Activated T-helper 17 cell treated with anti-CD3 and anti-CD28 coated beads, Interleukin-2, amount 50 U/mL, for 72 hours (primary cell): ENCODE data around the gene CRACR2B. TPM values are rescaled to one million over a fixed set of nuclear protein-coding genes. Genes with fewer than 3 reads are reported as not detected.

Experiments
- ATAC-seq: fragments of 150-1000 bp; cut with Tn5 transposase; replicated peaks from 2 replicates; pipeline ENCODE4 v1.10.0; 2021; ENCODE audit warnings: mild to moderate bottlenecking, moderate library complexity
- H3K27ac Mint-ChIP-seq: one replicate; pipeline ENCODE4 v1.8.0; 2022; ENCODE audit warnings: mixed read lengths
- H3K27me3 Mint-ChIP-seq: one replicate; pipeline ENCODE4 v1.8.0; 2022; ENCODE audit warnings: mixed read lengths
- H3K36me3 Mint-ChIP-seq: one replicate; pipeline ENCODE4 v1.8.0; 2022; ENCODE audit warnings: low read depth, mild to moderate bottlenecking, mixed read lengths
- H3K4me1 Mint-ChIP-seq: one replicate; pipeline ENCODE4 v1.8.0; 2022; ENCODE audit warnings: mixed read lengths
- H3K4me3 Mint-ChIP-seq: one replicate; pipeline ENCODE4 v1.8.0; 2022; ENCODE audit warnings: mild to moderate bottlenecking, mixed read lengths
- H3K9me3 Mint-ChIP-seq: one replicate; pipeline ENCODE4 v1.8.0; 2022; ENCODE audit warnings: mixed read lengths
- total RNA-seq, 2 donors: library from RNA; stranded (reverse); gene quantifications; one replicate each; pipeline ENCODE4 v1.2.3, GENCODE V29; 2022

Gene CRACR2B
- total RNA-seq, 2 donors from 2014 or later = 1.4 to 1.9 TPM

DNA sequence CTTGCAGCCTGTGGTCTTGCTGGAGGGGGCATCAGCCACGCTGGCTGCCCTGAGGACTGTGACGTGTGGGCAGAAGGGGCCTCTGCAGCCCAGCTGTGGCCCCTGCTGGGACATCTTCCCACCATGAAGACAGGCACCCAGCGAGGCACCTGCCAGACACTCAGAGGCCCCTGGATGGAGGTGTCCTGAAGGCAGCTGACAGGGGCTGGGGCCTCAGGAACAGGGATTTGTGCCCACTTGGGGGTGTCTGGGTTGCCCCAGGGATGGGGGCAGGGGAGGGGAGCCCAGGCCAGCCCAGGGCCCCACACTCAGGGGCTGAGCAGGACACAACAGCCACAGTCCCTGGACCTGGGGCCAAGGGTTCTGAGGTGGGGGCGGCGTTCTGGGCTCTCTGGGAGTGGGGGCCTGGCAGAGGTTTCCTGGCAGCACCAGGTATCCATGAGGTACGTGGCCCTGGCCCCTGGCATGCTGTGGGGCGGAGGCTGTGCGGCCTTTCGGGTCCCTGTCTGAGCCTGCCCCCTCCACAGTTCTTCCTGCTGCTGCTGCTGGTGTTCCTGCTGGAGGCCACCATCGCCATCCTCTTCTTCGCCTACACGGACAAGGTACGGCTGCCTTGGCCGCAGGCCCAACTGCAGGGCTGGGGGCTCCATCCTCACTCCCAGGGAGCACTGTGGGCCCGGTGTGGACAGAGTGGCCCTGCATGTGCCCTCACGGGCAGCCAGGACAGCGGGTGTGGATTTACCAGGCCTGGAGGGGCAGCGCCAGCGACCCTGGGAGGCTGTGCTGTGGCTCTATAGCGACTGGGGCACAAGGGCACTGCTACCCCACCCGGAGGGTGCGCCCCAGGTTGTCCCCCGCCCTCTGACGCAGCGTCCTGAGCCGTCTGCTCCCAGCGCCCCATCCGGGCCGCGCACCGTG, 36.5 kb downstream of the CRACR2B start:
- Mint-ChIP-seq H3K27ac (no peak overlapping the region), H3K9me3 (no peaks in the 10 kb centered on the region), H3K36me3 (no peaks in the 10 kb centered on the region), H3K4me1 (no peaks in the 10 kb centered on the region), H3K4me3 (no peak overlapping the region), H3K27me3 (no peaks in the 10 kb centered on the region)
- no peak for ATAC-seq

DNA sequence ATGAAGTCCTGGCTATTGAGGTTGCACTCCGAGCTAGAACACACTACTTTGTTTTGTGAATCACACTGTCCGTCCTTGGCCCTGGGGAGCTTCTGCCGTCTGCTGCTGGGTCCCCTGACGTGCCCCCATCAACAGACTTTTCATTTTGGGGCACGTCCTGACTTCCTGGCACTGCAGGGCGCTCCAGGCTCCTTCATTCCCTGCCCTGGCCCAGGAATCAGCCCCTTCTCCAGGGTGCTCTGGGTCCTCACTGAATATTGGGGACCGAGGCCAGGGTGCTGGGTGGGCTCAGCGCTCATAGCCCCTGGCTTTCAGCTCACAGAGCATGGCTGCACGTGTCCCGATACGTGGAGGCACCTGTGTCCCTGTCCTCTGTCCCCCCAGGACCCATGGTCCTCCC, 37.2 kb downstream of the CRACR2B start:
- no peaks in the 10 kb centered on the region for H3K36me3 Mint-ChIP-seq
- no peak for ATAC-seq
- H3K4me1 Mint-ChIP-seq = no peaks in the 10 kb centered on the region
- no peak overlapping the region for H3K4me3 Mint-ChIP-seq
- no peak overlapping the region for H3K27ac Mint-ChIP-seq
- H3K27me3 Mint-ChIP-seq = no peaks in the 10 kb centered on the region
- H3K9me3 Mint-ChIP-seq = no peaks in the 10 kb centered on the region

DNA sequence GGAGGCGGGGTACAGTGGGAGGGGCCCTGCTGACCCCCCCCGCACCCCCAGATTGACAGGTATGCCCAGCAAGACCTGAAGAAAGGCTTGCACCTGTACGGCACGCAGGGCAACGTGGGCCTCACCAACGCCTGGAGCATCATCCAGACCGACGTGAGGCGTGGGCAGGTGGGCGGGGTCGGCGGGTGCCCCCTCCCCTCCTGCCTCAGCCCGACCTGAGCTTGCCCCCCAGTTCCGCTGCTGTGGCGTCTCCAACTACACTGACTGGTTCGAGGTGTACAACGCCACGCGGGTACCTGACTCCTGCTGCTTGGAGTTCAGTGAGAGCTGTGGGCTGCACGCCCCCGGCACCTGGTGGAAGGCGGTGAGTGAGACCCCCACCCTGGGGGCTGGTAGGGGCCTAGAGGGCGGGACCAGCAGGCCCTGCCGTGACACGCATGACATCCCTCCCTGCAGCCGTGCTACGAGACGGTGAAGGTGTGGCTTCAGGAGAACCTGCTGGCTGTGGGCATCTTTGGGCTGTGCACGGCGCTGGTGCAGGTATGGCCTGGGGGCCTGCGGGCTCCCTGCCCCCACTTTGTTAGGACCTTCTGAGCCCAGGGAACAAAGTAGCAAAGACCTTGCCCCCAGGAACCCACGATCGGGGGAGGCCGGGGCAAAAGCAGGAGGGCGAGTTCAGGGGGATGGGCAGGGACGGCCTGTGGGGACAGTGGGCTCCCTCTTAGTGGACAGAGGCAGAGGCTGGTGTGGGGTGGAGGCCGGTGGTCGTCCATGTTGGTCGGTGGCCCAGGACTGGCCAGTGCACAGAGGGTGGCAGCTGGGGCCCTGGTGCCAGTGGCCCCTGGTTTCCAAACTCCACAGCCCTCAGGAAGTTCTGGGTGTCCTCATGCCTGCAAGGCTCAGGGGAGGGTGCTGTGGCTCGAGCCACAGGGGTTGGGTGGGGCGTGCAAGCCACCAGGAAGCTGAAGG, 38.0 kb downstream of the CRACR2B start:
- Mint-ChIP-seq H3K27me3 (no peaks in the 10 kb centered on the region), H3K4me3 (no peak overlapping the region), H3K27ac (no peak overlapping the region), H3K9me3 (no peaks in the 10 kb centered on the region), H3K4me1 (no peaks in the 10 kb centered on the region), H3K36me3 (no peaks in the 10 kb centered on the region)
- ATAC-seq = no peak

DNA sequence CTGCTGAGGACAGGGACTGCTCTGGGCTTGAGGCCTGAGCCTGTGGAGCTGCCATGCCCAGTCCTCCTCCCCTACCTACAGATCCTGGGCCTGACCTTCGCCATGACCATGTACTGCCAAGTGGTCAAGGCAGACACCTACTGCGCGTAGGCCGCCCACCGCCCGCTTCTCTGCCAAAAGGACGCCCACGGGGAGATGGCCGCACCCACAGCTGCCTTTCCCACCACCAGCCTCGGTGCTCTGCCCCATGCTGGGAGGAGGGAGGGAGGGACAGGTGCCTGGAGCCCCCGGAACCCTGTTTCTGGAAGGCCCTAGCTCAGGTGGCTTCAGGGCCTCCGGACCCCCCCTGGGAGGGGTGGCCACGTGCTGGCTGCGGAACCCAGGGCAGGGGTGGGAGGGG, 38.8 kb downstream of the CRACR2B start:
- ATAC-seq = no peak
- H3K27me3 Mint-ChIP-seq = no peaks in the 10 kb centered on the region
- no peaks in the 10 kb centered on the region for H3K4me1 Mint-ChIP-seq
- H3K27ac Mint-ChIP-seq = no peak overlapping the region
- no peaks in the 10 kb centered on the region for H3K36me3 Mint-ChIP-seq
- no peaks in the 10 kb centered on the region for H3K9me3 Mint-ChIP-seq
- no peak overlapping the region for H3K4me3 Mint-ChIP-seq

DNA sequence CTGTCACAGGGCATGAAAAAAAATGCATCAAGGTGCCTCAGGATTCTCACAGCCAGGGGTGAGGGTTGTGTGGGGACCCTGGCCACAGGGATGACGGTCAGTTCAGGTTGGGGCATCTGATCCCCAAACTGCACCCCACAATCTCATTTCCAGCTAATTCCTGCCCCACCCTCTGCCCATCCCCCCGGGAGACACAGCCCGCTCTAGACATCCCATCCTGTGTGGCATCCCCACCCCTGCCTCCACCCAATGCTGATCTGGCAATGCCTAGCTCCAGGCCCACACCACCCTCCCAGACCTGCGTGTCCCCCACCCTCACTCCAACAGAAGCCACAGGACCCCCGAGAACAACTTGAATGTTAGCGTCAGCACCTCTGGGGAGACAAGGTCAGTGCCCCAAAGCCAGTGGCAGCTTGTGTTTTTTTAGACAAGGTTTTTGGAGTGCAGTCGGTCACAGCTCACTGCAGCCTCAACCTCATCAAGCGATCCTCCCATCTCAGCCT, 40.2 kb downstream of the CRACR2B start:
- H3K4me1 Mint-ChIP-seq = no peaks in the 10 kb centered on the region
- H3K4me3 Mint-ChIP-seq = no peak overlapping the region
- no peak for ATAC-seq
- H3K9me3 Mint-ChIP-seq = no peaks in the 10 kb centered on the region
- no peaks in the 10 kb centered on the region for H3K36me3 Mint-ChIP-seq
- no peaks in the 10 kb centered on the region for H3K27me3 Mint-ChIP-seq
- no peak overlapping the region for H3K27ac Mint-ChIP-seq

GRCh38 chr11:868394-868793, 40.7 kb downstream of the CRACR2B start:
- no peak overlapping the region for H3K4me3 Mint-ChIP-seq
- H3K9me3 Mint-ChIP-seq = no peaks in the 10 kb centered on the region
- H3K27me3 Mint-ChIP-seq = no peaks in the 10 kb centered on the region
- no peaks in the 10 kb centered on the region for H3K36me3 Mint-ChIP-seq
- H3K4me1 Mint-ChIP-seq = peaks cover 2% of the 10 kb centered on the region
- no peak overlapping the region for H3K27ac Mint-ChIP-seq
- no peak for ATAC-seq

GRCh38 chr11:868802-869201, 41.1 kb downstream of the CRACR2B start:
- peaks cover 4% of the 10 kb centered on the region for H3K36me3 Mint-ChIP-seq
- H3K4me1 Mint-ChIP-seq = peaks cover 6% of the 10 kb centered on the region
- H3K27ac Mint-ChIP-seq = no peak overlapping the region
- ATAC-seq = no peak
- no peaks in the 10 kb centered on the region for H3K9me3 Mint-ChIP-seq
- no peak overlapping the region for H3K4me3 Mint-ChIP-seq
- H3K27me3 Mint-ChIP-seq = no peaks in the 10 kb centered on the region

DNA sequence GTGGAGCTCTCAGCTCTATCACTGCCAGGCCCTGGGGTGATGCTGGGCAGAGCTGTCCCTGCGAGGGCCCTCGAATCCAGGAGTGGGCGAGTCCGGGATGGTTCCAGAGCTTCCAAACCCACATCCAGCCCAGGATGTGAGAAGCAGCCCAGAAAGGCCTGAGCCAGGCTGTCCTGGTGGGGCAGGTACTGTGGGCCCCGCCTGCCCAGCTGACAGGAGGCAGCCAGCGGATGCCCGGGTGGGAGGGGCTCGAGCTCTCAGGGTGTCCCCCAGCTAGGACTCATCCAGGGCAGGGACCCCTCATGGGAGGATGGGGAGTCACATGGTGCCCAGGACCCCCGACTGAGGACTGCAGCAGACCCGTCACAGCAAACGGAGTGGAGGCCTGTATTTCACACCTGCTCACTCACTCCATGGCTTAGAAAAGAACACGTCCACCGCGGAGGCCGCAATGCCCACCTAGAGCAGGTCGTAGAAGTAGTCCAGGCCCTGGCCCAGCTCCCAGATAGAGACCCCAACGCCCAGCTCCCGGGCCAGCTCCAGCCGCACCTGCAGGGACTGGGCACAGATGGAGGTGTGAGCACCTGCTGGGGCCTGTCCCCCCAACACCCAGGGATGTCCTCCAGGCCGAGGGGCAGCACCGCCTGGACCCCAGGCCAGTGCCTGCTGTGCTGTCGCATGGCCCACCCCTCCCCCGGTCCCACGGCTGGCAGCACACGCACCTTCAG, 41.8 kb downstream of the CRACR2B start:
- Mint-ChIP-seq H3K4me1 (peaks cover 6% of the 10 kb centered on the region), H3K27ac (no peak overlapping the region), H3K27me3 (no peaks in the 10 kb centered on the region), H3K9me3 (no peaks in the 10 kb centered on the region), H3K4me3 (no peak overlapping the region), H3K36me3 (peaks cover 4% of the 10 kb centered on the region)
- no peak for ATAC-seq

GRCh38 chr11:870127-870413, 42.4 kb downstream of the CRACR2B start:
- Mint-ChIP-seq H3K9me3 (no peaks in the 10 kb centered on the region), H3K36me3 (peaks cover 4% of the 10 kb centered on the region), H3K4me1 (peaks cover 6% of the 10 kb centered on the region), H3K27me3 (no peaks in the 10 kb centered on the region), H3K27ac (no peak overlapping the region), H3K4me3 (no peak overlapping the region)
- no peak for ATAC-seq

GRCh38 chr11:870418-870817, 42.7 kb downstream of the CRACR2B start:
- no peaks in the 10 kb centered on the region for H3K9me3 Mint-ChIP-seq
- H3K36me3 Mint-ChIP-seq = peaks cover 7% of the 10 kb centered on the region
- H3K4me3 Mint-ChIP-seq = no peak overlapping the region
- no peaks in the 10 kb centered on the region for H3K27me3 Mint-ChIP-seq
- H3K4me1 Mint-ChIP-seq = peaks cover 6% of the 10 kb centered on the region
- no peak for ATAC-seq
- no peak overlapping the region for H3K27ac Mint-ChIP-seq

GRCh38 chr11:871472-871871, 43.8 kb downstream of the CRACR2B start:
- peaks cover 6% of the 10 kb centered on the region for H3K4me1 Mint-ChIP-seq
- peaks cover 12% of the 10 kb centered on the region for H3K36me3 Mint-ChIP-seq
- no peak overlapping the region for H3K27ac Mint-ChIP-seq
- H3K9me3 Mint-ChIP-seq = no peaks in the 10 kb centered on the region
- H3K27me3 Mint-ChIP-seq = no peaks in the 10 kb centered on the region
- no peak overlapping the region for H3K4me3 Mint-ChIP-seq
- ATAC-seq = no peak

GRCh38 chr11:872799-873198, 45.1 kb downstream of the CRACR2B start:
- peaks cover 18% of the 10 kb centered on the region for H3K36me3 Mint-ChIP-seq
- no peaks in the 10 kb centered on the region for H3K9me3 Mint-ChIP-seq
- peaks cover 6% of the 10 kb centered on the region for H3K4me1 Mint-ChIP-seq
- H3K27ac Mint-ChIP-seq = no peak overlapping the region
- H3K4me3 Mint-ChIP-seq = no peak overlapping the region
- ATAC-seq = no peak
- no peaks in the 10 kb centered on the region for H3K27me3 Mint-ChIP-seq

DNA sequence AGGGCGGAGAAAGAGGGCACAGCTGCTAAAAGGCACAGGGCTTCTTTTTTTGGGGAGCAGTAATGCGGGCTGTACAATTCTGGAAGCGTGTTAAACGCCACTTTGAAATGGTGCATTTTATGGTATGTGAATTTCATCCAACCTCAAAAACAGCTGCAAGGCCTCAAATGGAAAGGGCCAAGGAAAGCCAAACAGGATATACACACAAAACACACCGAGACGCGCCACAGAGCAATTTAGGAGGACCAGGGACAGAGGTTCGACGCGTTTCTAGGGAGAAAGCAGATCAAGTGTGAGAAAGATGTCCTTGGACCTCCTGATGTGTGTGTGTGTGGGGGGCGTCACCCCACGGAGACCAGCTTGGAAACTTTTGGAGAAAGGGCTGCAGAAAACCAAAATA, 46.0 kb downstream of the CRACR2B start:
- no peak for ATAC-seq
- Mint-ChIP-seq H3K4me3 (no peak overlapping the region), H3K4me1 (peaks cover 6% of the 10 kb centered on the region), H3K27ac (no peak overlapping the region), H3K9me3 (no peaks in the 10 kb centered on the region), H3K36me3 (peaks cover 21% of the 10 kb centered on the region), H3K27me3 (no peaks in the 10 kb centered on the region)

- H3K27ac Mint-ChIP-seq = no peak overlapping the region
Measured at GRCh38 chr11:875203-875602, 47.5 kb downstream of the CRACR2B start.

More at GRCh38 chr11:875203-875602, 47.5 kb downstream of the CRACR2B start:
- no peak for ATAC-seq
- Mint-ChIP-seq H3K9me3 (no peaks in the 10 kb centered on the region), H3K4me1 (peaks cover 6% of the 10 kb centered on the region), H3K4me3 (no peak overlapping the region), H3K36me3 (peaks cover 29% of the 10 kb centered on the region), H3K27me3 (no peaks in the 10 kb centered on the region)
